GM19239 (cell line): Measurements from ENCODE around the gene ZDHHC23.
A peak's percentile ranks its signal among the peaks of the same experiment; 100 is the strongest.

ENCODE experiments used
- DNase-seq: peaks from one replicate; pipeline ENCODE4 v3.0.0; 2011; ENCODE audit warnings: low spot score; ENCODE audit not compliant: insufficient read length
- FAIRE-seq: peaks from 2 replicates; lab custom pipeline; 2011; peaks lifted over from hg19 to GRCh38; lab: Jason Lieb, UNC

ZDHHC23 gene

GRCh38 chr3:113947372-113948014 lies at the start of gene ZDHHC23:
Gene ZDHHC23, plus strand, starts transcription at chr3:113948013. Its CDS starts 790 bp downstream, at chr3:113948803.
- peak; percentile 69 for FAIRE-seq

GRCh38 chr3:113898892-113899291 lies 48.9 kb upstream of the ZDHHC23 start:
- DNase-seq, result no peak
- no peak for FAIRE-seq

More at GRCh38 chr3:113947372-113948014, at the start of gene ZDHHC23:
- peak; percentile 70 for DNase-seq

GRCh38 chr3:113906568-113907140 lies 41.2 kb upstream of the ZDHHC23 start:
- DNase-seq (no peak), FAIRE-seq (no peak)

GRCh38 chr3:113908133-113908532 lies 39.7 kb upstream of the ZDHHC23 start:
- DNase-seq (no peak), FAIRE-seq (no peak)

- DNase-seq, result no peak
- no peak for FAIRE-seq
These were observed 36.8 kb upstream of the ZDHHC23 start for GRCh38 chr3:113910966-113911365.

- DNase-seq, result peak; percentile 22
- peak; percentile 98 for FAIRE-seq
These were observed 35.1 kb upstream of the ZDHHC23 start for GRCh38 chr3:113912552-113913236.

GRCh38 chr3:113914646-113915045 lies 33.2 kb upstream of the ZDHHC23 start:
- FAIRE-seq (no peak), DNase-seq (no peak)

GRCh38 chr3:113927556-113927955 lies 20.3 kb upstream of the ZDHHC23 start:
- no peak for DNase-seq
- no peak for FAIRE-seq

GRCh38 chr3:113946831-113947230 lies 982 bp upstream of the ZDHHC23 start:
- no peak for FAIRE-seq
- DNase-seq, result no peak

GRCh38 chr3:113948015-113948917 lies 453 bp downstream of the ZDHHC23 start:
- FAIRE-seq, result no peak
- DNase-seq, result peak; percentile 61

- DNase-seq, result no peak
- FAIRE-seq, result no peak
These were observed 5.1 kb downstream of the ZDHHC23 start for GRCh38 chr3:113952921-113953320.

GRCh38 chr3:113953677-113954076 lies 5.9 kb downstream of the ZDHHC23 start:
- DNase-seq (no peak), FAIRE-seq (no peak)

- no peak for FAIRE-seq
- DNase-seq, result no peak
These were observed 6.4 kb downstream of the ZDHHC23 start for GRCh38 chr3:113954091-113954685.

- no peak for FAIRE-seq
- no peak for DNase-seq
These were observed 16.1 kb downstream of the ZDHHC23 start for GRCh38 chr3:113963879-113964278.

- no peak for DNase-seq
- no peak for FAIRE-seq
These were observed 18.4 kb downstream of the ZDHHC23 start for GRCh38 chr3:113966172-113966571.

- FAIRE-seq, result no peak
- DNase-seq, result no peak
These were observed 21.2 kb downstream of the ZDHHC23 start for GRCh38 chr3:113968986-113969385.

- no peak for FAIRE-seq
- no peak for DNase-seq
These were observed 30.0 kb downstream of the ZDHHC23 start for GRCh38 chr3:113977822-113978221.

- FAIRE-seq, result no peak
These were observed 32.1 kb downstream of the ZDHHC23 start for GRCh38 chr3:113979916-113980315.

GRCh38 chr3:113981803-113982202 lies 34.0 kb downstream of the ZDHHC23 start:
- DNase-seq (no peak), FAIRE-seq (peak; percentile 26)

More at GRCh38 chr3:113979916-113980315, 32.1 kb downstream of the ZDHHC23 start:
- DNase-seq, result no peak

GRCh38 chr3:113983544-113983943 lies 35.7 kb downstream of the ZDHHC23 start:
- FAIRE-seq (no peak), DNase-seq (no peak)
